ENCODE data around the gene TTC23L.

The TTC23L gene

DNA sequence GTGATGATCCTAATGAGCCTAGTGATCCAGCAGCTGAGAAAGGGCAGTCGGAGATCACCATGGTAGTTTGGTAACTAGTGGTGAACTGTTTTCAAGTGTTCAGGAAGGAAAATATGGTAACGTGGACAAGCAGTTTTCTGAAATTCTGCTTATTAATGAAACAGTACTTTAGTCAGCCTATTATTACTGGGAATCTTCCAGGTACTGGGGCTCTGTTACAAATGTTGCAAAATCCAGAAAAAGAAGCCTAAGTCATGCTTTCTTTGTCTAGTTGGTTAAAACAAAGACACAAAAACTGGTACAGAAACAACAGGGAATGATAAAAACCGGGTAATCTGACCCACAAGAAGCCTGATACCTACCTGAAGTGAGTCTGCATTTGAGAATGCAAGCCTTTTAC, 18.2 kb downstream of the TTC23L start:
- peaks cover 10% of the 10 kb centered on the region for H3K4me1 ChIP-seq (ENCODE audit: low read length)
- TF ChIP-seq, protein P1, sequence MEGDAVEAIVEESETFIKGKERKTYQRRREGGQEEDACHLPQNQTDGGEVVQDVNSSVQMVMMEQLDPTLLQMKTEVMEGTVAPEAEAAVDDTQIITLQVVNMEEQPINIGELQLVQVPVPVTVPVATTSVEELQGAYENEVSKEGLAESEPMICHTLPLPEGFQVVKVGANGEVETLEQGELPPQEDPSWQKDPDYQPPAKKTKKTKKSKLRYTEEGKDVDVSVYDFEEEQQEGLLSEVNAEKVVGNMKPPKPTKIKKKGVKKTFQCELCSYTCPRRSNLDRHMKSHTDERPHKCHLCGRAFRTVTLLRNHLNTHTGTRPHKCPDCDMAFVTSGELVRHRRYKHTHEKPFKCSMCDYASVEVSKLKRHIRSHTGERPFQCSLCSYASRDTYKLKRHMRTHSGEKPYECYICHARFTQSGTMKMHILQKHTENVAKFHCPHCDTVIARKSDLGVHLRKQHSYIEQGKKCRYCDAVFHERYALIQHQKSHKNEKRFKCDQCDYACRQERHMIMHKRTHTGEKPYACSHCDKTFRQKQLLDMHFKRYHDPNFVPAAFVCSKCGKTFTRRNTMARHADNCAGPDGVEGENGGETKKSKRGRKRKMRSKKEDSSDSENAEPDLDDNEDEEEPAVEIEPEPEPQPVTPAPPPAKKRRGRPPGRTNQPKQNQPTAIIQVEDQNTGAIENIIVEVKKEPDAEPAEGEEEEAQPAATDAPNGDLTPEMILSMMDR (IDR thresholded peaks at IDR 0.05; ENCODE audit: low read depth, low read length): no peak
- TF ChIP-seq EZH2phosphoT487 (IDR thresholded peaks at IDR 0.05; ENCODE audit: low read depth): no peak
- no peaks in the 10 kb centered on the region for H4K20me1 ChIP-seq (ENCODE audit: insufficient read depth, low read length)
- no peaks in the 10 kb centered on the region for H3K9me3 ChIP-seq (ENCODE audit: insufficient read depth, low read length)
- H3K9ac ChIP-seq (ENCODE audit: low read length): no peak overlapping the region
- H3K27me3 ChIP-seq (ENCODE audit: low read depth, low read length): no peaks in the 10 kb centered on the region
- no peaks in the 10 kb centered on the region for H3K79me2 ChIP-seq (ENCODE audit: low read length)
- no peaks in the 10 kb centered on the region for H3K36me3 ChIP-seq (replicated peaks; ENCODE audit: low read depth, low read length)
- H3K4me2 ChIP-seq (ENCODE audit: low read length): no peak overlapping the region
- H2AFZ ChIP-seq (ENCODE audit: low read depth, low read length): no peak overlapping the region
- H3K4me3 ChIP-seq (ENCODE audit: low read length): no peak overlapping the region
- no peak overlapping the region for H3K27ac ChIP-seq (ENCODE audit: low read length)

DNA sequence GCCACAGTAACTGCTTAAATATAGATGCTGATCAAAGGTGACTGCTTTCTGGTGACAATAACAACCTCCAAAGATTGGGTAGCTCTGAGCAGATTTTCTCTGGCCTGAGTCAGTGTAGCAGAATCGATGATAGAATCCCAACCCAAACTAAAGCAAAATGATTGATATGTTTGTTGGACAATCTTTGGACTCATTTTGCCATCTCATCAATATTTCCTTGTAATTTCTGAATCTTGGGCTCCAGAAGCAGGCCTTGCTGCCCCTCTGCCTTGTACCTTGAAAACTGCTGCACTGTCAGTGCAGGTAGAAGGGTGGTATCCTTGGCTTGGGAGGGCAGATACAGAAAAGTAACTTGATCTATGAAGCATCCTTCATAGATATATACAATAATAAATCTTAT, 18.9 kb downstream of the TTC23L start:
- H3K27ac ChIP-seq (ENCODE audit: low read length): no peak overlapping the region
- no peak overlapping the region for H3K4me3 ChIP-seq (ENCODE audit: low read length)
- no peaks in the 10 kb centered on the region for H3K36me3 ChIP-seq (replicated peaks; ENCODE audit: low read depth, low read length)
- TF ChIP-seq EZH2phosphoT487 (IDR thresholded peaks at IDR 0.05; ENCODE audit: low read depth): no peak
- TF ChIP-seq, protein P1 (IDR thresholded peaks at IDR 0.05; ENCODE audit: low read depth, low read length): no peak
- no peak overlapping the region for H2AFZ ChIP-seq (ENCODE audit: low read depth, low read length)
- no peak overlapping the region for H3K9ac ChIP-seq (ENCODE audit: low read length)
- H3K4me2 ChIP-seq (ENCODE audit: low read length): no peak overlapping the region
- H3K27me3 ChIP-seq (ENCODE audit: low read depth, low read length): no peaks in the 10 kb centered on the region
- H3K4me1 ChIP-seq (ENCODE audit: low read length): peaks cover 10% of the 10 kb centered on the region
- no peaks in the 10 kb centered on the region for H3K9me3 ChIP-seq (ENCODE audit: insufficient read depth, low read length)
- H4K20me1 ChIP-seq (ENCODE audit: insufficient read depth, low read length): no peaks in the 10 kb centered on the region
- no peaks in the 10 kb centered on the region for H3K79me2 ChIP-seq (ENCODE audit: low read length)

DNA sequence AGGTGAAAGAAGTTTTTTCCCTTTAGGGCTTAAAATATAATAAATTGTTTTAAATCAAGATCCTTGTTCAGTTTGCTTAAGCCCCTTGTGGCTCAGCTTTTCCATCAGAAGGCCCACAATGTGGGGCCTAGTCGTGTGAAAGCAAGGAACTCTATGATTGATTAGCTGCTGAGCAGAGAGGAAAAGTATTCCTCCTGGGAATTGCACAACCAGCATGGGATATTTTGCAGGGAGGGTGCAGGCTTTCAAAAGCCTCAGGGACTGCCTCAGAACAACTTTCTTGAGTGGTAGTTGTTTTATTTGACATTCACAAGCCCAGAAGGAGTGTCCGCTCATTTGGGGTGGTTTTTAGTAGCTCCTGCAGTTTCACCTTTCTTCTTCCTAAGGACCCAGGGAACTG, 19.8 kb downstream of the TTC23L start:
- H3K9ac ChIP-seq (ENCODE audit: low read length): no peak overlapping the region
- H3K36me3 ChIP-seq (replicated peaks; ENCODE audit: low read depth, low read length): no peaks in the 10 kb centered on the region
- H4K20me1 ChIP-seq (ENCODE audit: insufficient read depth, low read length): no peaks in the 10 kb centered on the region
- no peak overlapping the region for H3K4me3 ChIP-seq (ENCODE audit: low read length)
- no peak overlapping the region for H3K4me2 ChIP-seq (ENCODE audit: low read length)
- H2AFZ ChIP-seq (ENCODE audit: low read depth, low read length): no peak overlapping the region
- TF ChIP-seq, protein P1 (IDR thresholded peaks at IDR 0.05; ENCODE audit: low read depth, low read length): no peak
- TF ChIP-seq EZH2phosphoT487 (IDR thresholded peaks at IDR 0.05; ENCODE audit: low read depth): no peak
- no peaks in the 10 kb centered on the region for H3K9me3 ChIP-seq (ENCODE audit: insufficient read depth, low read length)
- H3K27ac ChIP-seq (ENCODE audit: low read length): no peak overlapping the region
- H3K79me2 ChIP-seq (ENCODE audit: low read length): no peaks in the 10 kb centered on the region
- H3K27me3 ChIP-seq (ENCODE audit: low read depth, low read length): no peaks in the 10 kb centered on the region
- peaks cover 10% of the 10 kb centered on the region for H3K4me1 ChIP-seq (ENCODE audit: low read length)

DNA sequence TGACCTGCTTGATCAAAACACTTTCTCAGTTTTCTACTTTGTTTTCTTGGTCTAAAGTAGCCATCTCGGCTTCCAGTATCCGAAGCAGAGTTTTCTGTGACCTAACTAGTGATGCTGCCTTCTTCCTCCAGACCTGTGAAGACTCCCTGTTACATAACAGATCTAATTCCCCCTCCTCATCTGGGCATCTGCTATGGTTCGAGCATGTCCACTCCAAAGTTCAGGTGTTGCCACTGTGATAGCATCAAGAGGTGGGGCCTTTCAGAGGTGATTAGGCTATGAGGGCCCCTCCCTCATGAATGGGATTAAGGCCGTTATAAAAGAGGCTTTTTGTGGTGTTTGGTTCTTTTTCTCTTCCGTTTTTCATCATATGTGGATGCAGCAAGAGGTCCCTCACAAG, 20.3 kb downstream of the TTC23L start:
- Histone ChIP-seq H3K4me1 (ENCODE audit: low read length) (peaks cover 8% of the 10 kb centered on the region), H2AFZ (ENCODE audit: low read depth, low read length) (no peak overlapping the region), H3K27ac (ENCODE audit: low read length) (no peak overlapping the region), H3K9ac (ENCODE audit: low read length) (no peak overlapping the region), H3K79me2 (ENCODE audit: low read length) (no peaks in the 10 kb centered on the region), H3K4me2 (ENCODE audit: low read length) (no peak overlapping the region), H3K27me3 (ENCODE audit: low read depth, low read length) (no peaks in the 10 kb centered on the region), H4K20me1 (ENCODE audit: insufficient read depth, low read length) (no peaks in the 10 kb centered on the region), H3K36me3 (replicated peaks; ENCODE audit: low read depth, low read length) (no peaks in the 10 kb centered on the region), H3K9me3 (ENCODE audit: insufficient read depth, low read length) (no peaks in the 10 kb centered on the region), H3K4me3 (ENCODE audit: low read length) (no peak overlapping the region)
- TF ChIP-seq EZH2phosphoT487 (IDR thresholded peaks at IDR 0.05; ENCODE audit: low read depth): no peak
- TF ChIP-seq, protein P1 (IDR thresholded peaks at IDR 0.05; ENCODE audit: low read depth, low read length): no peak
